GM12878 (cell line): Measurements from ENCODE around the gene MAPKAPK2. TPM values are rescaled to one million over a fixed set of nuclear protein-coding genes. Genes with fewer than 3 reads are reported as not detected.

Experiments used
- BACH1 ChIP-seq: fragments of 450-650 bp; IDR thresholded peaks from 2 replicates; pipeline ENCODE4 v1.6.1; 2017; ENCODE audit warnings: mild to moderate bottlenecking, borderline replicate concordance
- CREB1 ChIP-seq: IDR thresholded peaks from 2 replicates; pipeline ENCODE4 v1.6.1; 2012; ENCODE audit warnings: low read depth, mild to moderate bottlenecking, inconsistent platforms
- CUX1 ChIP-seq: IDR thresholded peaks from 2 replicates; pipeline ENCODE4 v1.6.1; 2012; ENCODE audit warnings: improper control_type of control experiment, low read depth, low read length; ENCODE audit not compliant: insufficient replicate concordance
- IKZF1 ChIP-seq: fragments of 450-650 bp; conservative IDR thresholded peaks from 2 replicates; pipeline ENCODE4 v1.6.1; 2017; ENCODE audit warnings: antibody characterized with exemption, mild to moderate bottlenecking
- polyA plus RNA-seq, 11 experiments: library from polyadenylated mRNA; depleted of rRNA in 4 of 11; unstranded in 6 of 11; stranded (reverse) in 5 of 11; fragments of >200 nt; fragmentation: Nextera tagmentation in 4 of 11; fragmentation: Illumina TruSeq in 1 of 11; extraction: Ambion mirVana in 4 of 11; extraction: Trizol in 1 of 11; gene quantifications; 1 replicate in 1 of 11; 2 replicates in 10 of 11; pipeline versions ENCODE4 v1.2.1 to v1.2.3, GENCODE V29; 2011 to 2016; ENCODE audit warnings: inconsistent platforms in 2 of 11, missing spikeins in 2 of 11, low read depth in 1 of 11
- total RNA-seq, 4 experiments: library from RNA; depleted of rRNA in 3 of 4; stranded (reverse); fragments of >200 nt in 3 of 4; fragmentation: Illumina TruSeq in 1 of 4; extraction: Trizol in 1 of 4; gene quantifications; 2 replicates each; pipeline versions ENCODE4 v1.2.1 to v1.2.3, GENCODE V29; 2013 to 2021

The MAPKAPK2 gene
- total and polyA plus RNA-seq, 10 of the 15 experiments (the other 5 are each of a cell fraction or from before 2014, with no cell fraction given), result 0.72 to 92.2 (median 49.3) TPM

- TF ChIP-seq CUX1, result no peak
- 0 out of 2 replicates have a peak, but pooled peaks have one; percentile 4 for TF ChIP-seq IKZF1
- TF ChIP-seq CREB1, result no peak
- TF ChIP-seq BACH1, result no peak
Observed at GRCh38 chr1:206672011-206672688, 12.6 kb upstream of the MAPKAPK2 start (continued).
